ENCODE results near the gene CDH4.

CDH4 gene

GRCh38 chr20:61571916-61572711, 320.1 kb downstream of the CDH4 start:
- in situ Hi-C loops (cut with MboI; ENCODE audit: low sequenced_read_pairs), result no loop called here

GRCh38 chr20:61572789-61573188, 320.7 kb downstream of the CDH4 start:
- in situ Hi-C loops (cut with MboI; ENCODE audit: low sequenced_read_pairs), result no loop called here

DNA sequence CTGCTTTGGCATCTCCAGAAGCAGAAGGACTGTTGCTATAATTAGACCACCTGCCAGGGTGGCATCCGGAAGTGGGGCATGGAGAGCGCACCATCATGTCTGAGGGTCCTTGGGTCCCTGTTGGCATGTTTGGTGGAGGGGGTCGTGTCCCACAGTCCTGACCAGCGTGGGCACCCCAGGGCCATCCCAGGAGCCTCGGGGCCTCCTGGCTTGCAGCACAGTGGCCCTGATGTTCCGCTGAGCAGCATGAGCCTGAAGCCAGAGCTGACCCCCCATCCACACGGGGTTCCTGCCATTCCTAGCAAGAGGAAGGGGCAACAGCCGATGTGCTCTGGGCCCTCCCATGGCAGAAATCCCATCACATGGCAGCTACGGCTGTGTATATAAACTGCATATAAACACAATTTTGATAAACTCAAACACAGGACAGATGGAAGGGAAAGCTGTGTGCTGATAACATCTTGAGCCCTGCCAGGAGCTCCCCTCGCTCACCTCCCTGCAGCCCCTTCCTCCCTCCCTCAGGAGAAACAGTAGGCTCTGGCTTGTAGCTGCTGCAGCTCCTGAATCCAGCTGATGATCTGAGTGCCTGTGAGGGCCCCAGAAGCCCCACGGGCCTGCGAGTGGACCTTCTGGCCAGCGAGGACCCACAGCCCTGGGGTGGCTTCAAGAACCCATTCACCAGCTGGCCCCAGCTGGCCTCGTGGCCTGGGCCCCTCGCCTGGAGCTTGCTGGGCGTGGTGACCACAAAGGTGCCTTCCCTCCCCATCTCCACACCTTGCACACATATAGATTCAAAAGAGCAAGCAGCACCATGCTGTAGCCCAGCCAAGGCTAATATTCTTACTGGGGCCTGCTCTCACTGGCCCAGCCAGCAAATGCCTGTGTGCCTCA, 321.6 kb downstream of the CDH4 start:
- in situ Hi-C loops (cut with MboI; ENCODE audit: low sequenced_read_pairs), result no loop called here

DNA sequence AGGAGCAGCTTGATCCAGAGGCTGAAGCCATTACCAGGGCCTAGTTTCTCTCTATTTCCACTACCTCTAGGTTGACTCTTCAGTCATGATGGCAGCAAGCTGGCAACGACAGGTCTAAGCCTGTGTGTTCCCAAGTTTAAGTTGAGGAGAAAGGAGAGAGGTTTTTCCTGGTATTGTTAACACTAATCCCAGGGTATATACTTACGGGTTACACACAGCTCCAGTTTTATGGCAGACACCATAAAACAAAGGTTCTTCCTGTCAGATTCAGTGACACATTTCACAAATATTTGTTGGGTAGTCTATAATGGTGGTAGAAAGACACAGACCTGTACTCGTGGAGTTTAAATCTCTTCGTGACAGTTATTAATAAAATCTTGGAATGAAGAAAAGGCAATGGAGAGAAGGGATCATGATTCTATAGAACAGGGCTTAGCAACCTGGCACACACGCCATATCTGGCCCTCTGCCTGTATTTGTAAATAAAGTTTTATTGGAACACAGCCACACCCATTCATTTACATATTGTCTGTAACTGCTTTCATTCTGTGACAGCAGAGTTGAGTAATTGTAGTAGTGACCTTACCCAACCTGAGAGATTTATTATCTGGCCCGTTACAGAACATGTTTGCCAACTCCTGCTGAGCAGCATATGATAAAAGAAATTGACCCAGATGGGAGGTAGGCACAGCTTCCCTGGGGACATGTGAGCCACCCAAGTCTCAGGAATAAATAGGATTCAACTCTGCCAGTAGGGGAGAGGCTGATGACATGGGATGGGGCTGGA, 323.3 kb downstream of the CDH4 start:
- in situ Hi-C loops (cut with MboI; ENCODE audit: low sequenced_read_pairs), result no loop called here

DNA sequence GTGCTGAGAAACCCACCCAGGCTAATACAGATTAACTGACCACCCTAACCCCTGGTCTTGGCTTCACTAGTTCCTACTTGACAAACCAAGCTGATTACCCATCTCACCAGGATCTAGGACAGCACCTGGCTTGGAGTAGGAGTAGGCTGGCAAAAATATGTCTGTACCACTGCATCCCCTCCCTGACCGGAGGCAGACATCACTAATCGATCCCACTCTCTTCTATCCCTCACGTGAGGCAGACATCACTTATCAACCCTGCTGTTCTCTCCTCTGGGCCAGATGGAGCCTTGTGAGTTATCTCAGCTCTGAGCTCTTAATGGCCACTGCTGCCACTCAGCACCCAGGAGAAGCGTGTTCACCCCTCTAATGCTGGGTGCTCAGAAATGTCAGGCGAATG, 324.3 kb downstream of the CDH4 start:
- in situ Hi-C loops (cut with MboI; ENCODE audit: low sequenced_read_pairs), result no loop called here

DNA sequence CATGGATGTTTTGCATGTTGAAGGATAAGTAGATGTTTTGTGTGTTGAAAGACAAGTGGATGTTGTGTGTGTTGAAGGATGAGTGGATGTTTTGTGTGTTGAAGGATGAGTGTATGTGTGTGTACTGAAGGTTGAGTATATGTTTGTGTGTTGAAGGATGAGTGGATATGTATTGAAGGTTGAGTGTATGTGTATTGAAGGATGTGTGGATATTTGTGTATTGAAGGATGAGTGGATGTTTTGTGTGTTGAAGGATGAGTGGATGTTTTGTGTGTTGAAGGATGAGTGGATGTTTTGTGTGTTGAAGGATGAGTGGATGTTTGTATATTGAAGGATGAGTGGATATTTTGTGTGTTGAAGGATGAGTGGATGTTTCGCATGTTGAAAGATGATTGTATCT, 325.0 kb downstream of the CDH4 start:
- in situ Hi-C loops (cut with MboI; ENCODE audit: low sequenced_read_pairs), result no loop called here

DNA sequence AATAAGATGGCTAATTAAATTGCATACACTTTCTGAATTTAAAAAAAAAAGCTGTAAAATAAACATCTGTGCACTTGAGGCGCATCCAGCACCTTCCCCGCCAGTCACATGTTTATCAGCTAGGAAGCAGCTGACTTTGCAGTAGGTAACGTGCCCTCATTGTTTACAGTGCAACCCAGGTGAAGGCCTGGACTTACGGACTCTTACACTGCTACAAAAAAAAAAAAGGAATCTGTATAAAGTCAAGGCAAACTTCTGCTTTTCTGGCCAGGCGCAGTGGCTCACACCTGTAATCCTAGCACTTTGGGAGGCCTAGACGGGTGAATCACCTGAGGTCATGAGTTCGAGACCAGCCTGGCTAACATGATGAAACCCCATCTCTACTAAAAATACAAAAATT, 327.8 kb downstream of the CDH4 start:
- in situ Hi-C loops (cut with MboI; ENCODE audit: low sequenced_read_pairs), result no loop called here

- in situ Hi-C loops (cut with MboI; ENCODE audit: low sequenced_read_pairs), result no loop called here
Observed at GRCh38 chr20:61580958-61581824, 329.1 kb downstream of the CDH4 start.

- in situ Hi-C loops (cut with MboI; ENCODE audit: low sequenced_read_pairs), result no loop called here
Observed at GRCh38 chr20:61581825-61582188, 329.7 kb downstream of the CDH4 start.

DNA sequence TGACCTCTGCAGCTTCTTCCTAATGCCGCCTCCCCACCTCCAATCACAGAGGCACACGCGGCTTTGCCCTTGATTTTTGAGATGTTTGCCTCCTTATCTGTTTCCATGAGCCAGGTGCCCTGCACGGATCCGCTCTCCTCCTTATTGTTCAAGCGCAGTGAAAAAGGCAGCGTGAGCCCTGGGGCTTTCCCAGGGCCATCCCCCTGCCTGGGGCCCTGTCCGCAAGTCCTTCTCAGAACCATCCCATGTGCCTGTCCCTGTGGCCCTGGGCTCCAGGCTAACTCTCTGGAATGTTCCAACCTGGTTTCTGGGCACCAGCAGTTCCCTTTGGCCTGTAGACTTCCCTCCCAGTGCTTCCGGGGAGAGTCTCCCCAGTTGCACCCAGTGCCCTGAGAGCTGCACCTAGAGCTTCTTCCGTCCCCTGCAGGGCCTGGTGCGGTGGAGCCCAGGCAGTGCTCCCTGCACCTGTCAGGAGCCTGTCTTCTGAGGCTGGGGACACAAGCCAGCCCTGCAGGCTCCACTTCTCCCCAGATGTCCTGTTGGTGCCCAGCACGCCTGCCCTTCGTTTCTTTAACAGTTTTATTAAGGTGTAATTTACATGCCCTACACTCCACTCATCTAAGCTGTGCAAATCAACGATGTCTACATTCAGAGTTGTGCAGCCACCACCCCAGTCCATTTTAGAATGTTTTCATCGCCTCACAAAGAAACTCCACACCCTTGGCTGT, 330.3 kb downstream of the CDH4 start:
- in situ Hi-C loops (cut with MboI; ENCODE audit: low sequenced_read_pairs), result no loop called here

- in situ Hi-C loops (cut with MboI; ENCODE audit: low sequenced_read_pairs), result no loop called here
Observed at GRCh38 chr20:61583356-61583755, 331.3 kb downstream of the CDH4 start.

DNA sequence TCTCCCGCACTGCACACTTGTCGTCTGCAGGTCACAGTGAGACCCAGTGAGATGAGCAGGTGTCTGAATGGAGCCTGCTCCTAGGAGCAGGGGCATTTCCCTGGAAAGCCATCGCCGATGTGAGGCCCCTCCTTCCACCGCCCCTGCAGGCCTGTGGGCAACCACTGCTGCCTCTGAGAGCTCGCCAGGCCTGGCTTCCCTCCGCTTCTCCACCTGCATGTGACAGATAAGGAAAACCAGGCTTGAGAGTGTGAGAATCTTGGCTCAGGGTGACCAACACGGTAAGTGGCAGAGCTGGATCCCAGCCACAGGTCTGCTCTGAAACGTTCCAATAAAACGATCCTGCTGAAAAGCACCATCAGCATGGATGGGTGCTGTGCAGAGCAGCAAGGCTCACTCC, 332.8 kb downstream of the CDH4 start:
- in situ Hi-C loops (cut with MboI; ENCODE audit: low sequenced_read_pairs), result no loop called here

- in situ Hi-C loops (cut with MboI; ENCODE audit: low sequenced_read_pairs), result no loop called here
Observed at GRCh38 chr20:61585764-61586163, 333.7 kb downstream of the CDH4 start.

DNA sequence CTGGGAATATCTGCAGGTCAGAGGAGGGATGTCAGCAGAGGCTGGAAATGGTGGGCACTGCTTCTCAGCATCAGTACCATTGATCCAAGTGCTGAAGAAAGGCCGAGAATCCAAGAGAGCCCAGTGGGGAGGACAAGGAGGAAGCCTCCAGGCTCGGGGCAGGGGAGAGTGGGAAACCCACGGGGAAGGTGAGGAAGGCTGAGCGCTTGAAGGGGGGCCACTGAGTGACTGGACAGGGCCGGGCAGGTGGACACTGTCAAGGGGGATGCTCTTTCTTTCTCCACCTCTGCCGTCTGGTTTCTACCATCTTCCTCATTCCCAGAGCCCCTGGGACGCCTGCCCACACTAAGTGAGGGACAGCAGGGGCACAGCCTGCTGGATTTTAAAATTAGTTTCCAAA, 335.0 kb downstream of the CDH4 start:
- in situ Hi-C loops (cut with MboI; ENCODE audit: low sequenced_read_pairs), result no loop called here

DNA sequence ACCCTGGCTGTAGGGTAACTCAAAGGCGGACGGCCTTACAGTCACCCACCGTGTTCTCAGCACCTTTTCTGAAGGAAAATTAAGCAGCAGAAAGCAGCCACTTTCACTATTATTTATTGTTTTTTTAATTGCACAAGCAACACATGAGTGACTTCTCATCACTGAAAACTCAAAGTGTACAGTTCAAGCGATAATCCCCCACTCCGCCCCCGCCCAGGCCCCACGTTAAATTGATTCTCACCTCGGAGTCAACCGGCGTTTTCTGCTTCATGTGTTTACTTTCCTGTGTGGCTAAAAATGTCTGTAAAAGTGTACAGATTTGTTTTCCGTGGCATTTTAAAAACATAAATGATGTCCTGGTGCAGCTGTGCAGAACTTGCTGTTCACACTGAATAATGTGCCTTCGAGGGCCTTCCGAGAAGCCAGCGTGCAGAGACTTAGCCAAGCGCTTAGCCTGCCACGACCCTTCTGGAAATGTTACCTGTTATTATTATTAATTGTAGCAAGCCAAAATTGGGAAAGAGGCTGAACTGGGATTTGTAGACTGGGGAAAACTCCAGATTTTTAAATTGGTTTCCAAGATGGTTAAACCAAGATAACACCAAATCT, 335.7 kb downstream of the CDH4 start:
- in situ Hi-C loops (cut with MboI; ENCODE audit: low sequenced_read_pairs), result no loop called here

GRCh38 chr20:61588411-61589385, 336.6 kb downstream of the CDH4 start:
- in situ Hi-C loops (cut with MboI; ENCODE audit: low sequenced_read_pairs), result no loop called here

- in situ Hi-C loops (cut with MboI; ENCODE audit: low sequenced_read_pairs), result no loop called here
Observed at GRCh38 chr20:61590236-61590635, 338.2 kb downstream of the CDH4 start.

DNA sequence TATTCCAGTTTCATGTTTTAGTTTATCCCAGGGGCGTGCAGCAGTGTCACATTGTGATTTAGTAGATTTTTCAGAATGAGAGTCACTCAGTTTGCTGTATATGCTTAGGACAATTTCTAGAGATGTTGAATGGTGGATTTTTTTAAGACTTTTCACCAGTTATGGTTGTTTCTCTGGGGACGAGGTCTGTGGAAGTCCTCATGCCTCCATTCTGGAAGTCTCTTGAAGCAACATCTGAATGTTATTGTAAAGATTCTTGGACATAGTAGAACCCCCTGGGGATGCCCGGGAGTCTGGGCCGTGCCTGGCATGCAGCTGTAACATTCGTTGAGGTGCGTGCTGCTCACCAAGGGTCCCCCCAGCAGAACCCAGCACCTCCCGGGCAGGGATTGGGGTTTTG, 341.5 kb downstream of the CDH4 start:
- in situ Hi-C loops (cut with MboI; ENCODE audit: low sequenced_read_pairs), result no loop called here

Measured in HL-60/S4 treated with phorbol 12-myristate 13-acetate at 8.2 ng/mL for 4 days and 3 days (cell line).